ENCODE data around the gene POU2F2.

- TF ChIP-seq MYC (IDR thresholded peaks at IDR 0.05; ENCODE audit: low read depth, low read length) (no peak), CTCF (IDR thresholded peaks at IDR 0.05; ENCODE audit: extremely low read depth in 1 of 2, insufficient read depth in 1 of 2, low read depth in 1 of 2, low read length in 2 of 2) (no peak), POLR2A (IDR thresholded peaks at IDR 0.05; ENCODE audit: low read depth, low read length) (no peak)
These were observed 53.0 kb downstream of the POU2F2 start for GRCh38 chr19:42079276-42079669.
